ENCODE measurements around the gene PRC1. TPM values are rescaled to one million over a fixed set of nuclear protein-coding genes. Genes with fewer than 3 reads are reported as not detected.

The PRC1 gene
- total RNA-seq, 4 donors from 2014 or later: 3.6 to 12.9 (median 7.2) TPM

GRCh38 chr15:90917569-90917968, 76.8 kb downstream of the PRC1 start:
- DNase-seq: no peak
- H3K9me3 ChIP-seq: no peaks in the 10 kb centered on the region
- H3K4me1 ChIP-seq: no peaks in the 10 kb centered on the region
- no peak overlapping the region for H3K4me3 ChIP-seq (replicated peaks in 1 of 3)
- TF ChIP-seq CTCF (IDR thresholded peaks at IDR 0.05) (no peak), POLR2A (IDR thresholded peaks at IDR 0.05) (no peak)
- no peaks in the 10 kb centered on the region for H3K27me3 ChIP-seq
- WGBS, 2 donors: 90 to 99% methylated on average over 12 of the region's 12 CpGs
- intact Hi-C loops (cut with DNase I): no loop called here
- H3K27ac ChIP-seq: no peak overlapping the region
- H3K36me3 ChIP-seq: peaks cover 84 to 88% of the 10 kb centered on the region in 2 donors

- no peak overlapping the region for H3K4me3 ChIP-seq (replicated peaks in 1 of 3)
- intact Hi-C loops (cut with DNase I): no loop called here
- WGBS, 2 donors: 90 to 92% methylated on average over 11 of the region's 11 CpGs
- DNase-seq: no peak
- TF ChIP-seq CTCF (IDR thresholded peaks at IDR 0.05) (no peak), POLR2A (IDR thresholded peaks at IDR 0.05) (no peak)
- H3K4me1 ChIP-seq: no peaks in the 10 kb centered on the region
- H3K27ac ChIP-seq: no peak overlapping the region
- no peaks in the 10 kb centered on the region for H3K27me3 ChIP-seq
- no peaks in the 10 kb centered on the region for H3K9me3 ChIP-seq
- peaks cover 90 to 98% of the 10 kb centered on the region in 2 donors for H3K36me3 ChIP-seq
Observed at GRCh38 chr15:90916461-90916860, 77.9 kb downstream of the PRC1 start.

Small RNAs within 50 kb of the gene (small RNA-seq; reads per million reads assigned to genes)
- gene RF00019: not detected

Other genes starting within 250 kb of the PRC1 start
- gene FURIN, start 125.9 kb downstream of the PRC1 start, total RNA-seq: 100 to 1,000 TPM in 2 of 4 donors, 10 to 100 TPM in 2; 88.6 to 128 (median 102) TPM
- 10 to 100 TPM; 34.1 to 44.5 (median 36.0) TPM for gene FES, start 110.0 kb downstream of the PRC1 start, total RNA-seq
- 100 to 1,000 TPM in 1 of 4 donors, 10 to 100 TPM in 3; 30.1 to 129 (median 58.9) TPM for gene MAN2A2, start 91.2 kb downstream of the PRC1 start, total RNA-seq
- gene HDDC3, start 62.0 kb downstream of the PRC1 start, total RNA-seq: 10 to 100 TPM; 13.3 to 25.7 (median 18.0) TPM
- 10 to 100 TPM; 26.3 to 59.3 (median 43.9) TPM for gene UNC45A, start 59.2 kb downstream of the PRC1 start, total RNA-seq
- gene RCCD1, start 39.7 kb downstream of the PRC1 start, total RNA-seq: 10 to 100 TPM in 2 of 4 donors, 1 to 10 TPM in 2; 7.6 to 15.2 (median 9.9) TPM
- 10 to 100 TPM in 3 of 4 donors, 1 to 10 TPM in 1; 7.4 to 13.9 (median 12.4) TPM for gene VPS33B, start 28.1 kb upstream of the PRC1 start, total RNA-seq
- 1 to 10 TPM in 3 of 4 donors, under 1 TPM in 1; 0.83 to 3.9 (median 2.2) TPM for gene SV2B, start 105.7 kb upstream of the PRC1 start, total RNA-seq